ENCODE results near the gene CX3CR1. TPM values are rescaled to one million over a fixed set of nuclear protein-coding genes. Genes with fewer than 3 reads are reported as not detected.
"Not testable (repeated sequence)": the region's sequence is repeated elsewhere in the genome, so short reads cannot be mapped to it uniquely, and the experiment has no call there.

Gene CX3CR1
- 1 to 10 TPM in 1 of 2 donors, under 1 TPM in 1; 0.79 to 2.7 TPM for total RNA-seq

- ATAC-seq (replicated peaks in 1 of 2): no peak
- H3K27ac Mint-ChIP-seq: peak within 1 kb of the TSS; percentile 15
- H3K4me1 Mint-ChIP-seq (ENCODE audit: low read depth): peaks cover 9% of the 10 kb centered on the region
- DNase-seq: no peak
- peak within 1 kb of the TSS in 1 of 2 donors; percentile 59 for H3K4me3 Mint-ChIP-seq
- H3K27me3 Mint-ChIP-seq (ENCODE audit: low read depth): peaks cover 5% of the 10 kb centered on the region
- no peaks in the 10 kb centered on the region for H3K9me3 Mint-ChIP-seq
- no peaks in the 10 kb centered on the region for H3K36me3 Mint-ChIP-seq (ENCODE audit: insufficient read depth in 2 of 2)
Measured at GRCh38 chr3:39279745-39280517, at the start of gene CX3CR1. Gene CX3CR1 (minus strand): TSS chr3:39280036. CDS start chr3:39266509, 13,527 bp downstream.

GRCh38 chr3:39329493-39329892, 49.7 kb upstream of the CX3CR1 start, which contains the start of gene CCR8:
Gene CCR8 (plus strand): TSS chr3:39329709. CDS start chr3:39332332, 2,623 bp downstream.
- no peak for ATAC-seq (replicated peaks in 1 of 2)
- Mint-ChIP-seq H3K27me3 (ENCODE audit: low read depth) (no peaks in the 10 kb centered on the region), H3K36me3 (ENCODE audit: insufficient read depth in 2 of 2) (no peaks in the 10 kb centered on the region), H3K27ac (peak within 1 kb of the TSS; percentile 47), H3K9me3 (peaks cover 0 to under 1% of the 10 kb centered on the region in 2 donors), H3K4me1 (ENCODE audit: low read depth) (peaks cover 45% of the 10 kb centered on the region), H3K4me3 (peak within 1 kb of the TSS; percentile 60 to 63)
- no peak for DNase-seq

- Mint-ChIP-seq H3K27ac (peak overlapping the region; percentile 36), H3K4me3 (peak overlapping the region; percentile 56 to 62), H3K4me1 (ENCODE audit: low read depth) (peaks cover 58% of the 10 kb centered on the region), H3K27me3 (ENCODE audit: low read depth) (no peaks in the 10 kb centered on the region), H3K36me3 (ENCODE audit: insufficient read depth in 2 of 2) (peaks cover 0 to 2% of the 10 kb centered on the region in 2 donors), H3K9me3 (no peaks in the 10 kb centered on the region)
- DNase-seq: peak; percentile 45 to 62
- ATAC-seq (replicated peaks in 1 of 2): peak; percentile 85 to 87
Measured at GRCh38 chr3:39327746-39328349, 48.0 kb upstream of the CX3CR1 start.

- Mint-ChIP-seq H3K4me3 (peak overlapping the region; percentile 56 to 62), H3K4me1 (ENCODE audit: low read depth) (peaks cover 61% of the 10 kb centered on the region), H3K9me3 (no peaks in the 10 kb centered on the region), H3K36me3 (ENCODE audit: insufficient read depth in 2 of 2) (peaks cover 0 to 2% of the 10 kb centered on the region in 2 donors), H3K27me3 (ENCODE audit: low read depth) (no peaks in the 10 kb centered on the region), H3K27ac (peak overlapping the region; percentile 8)
- no peak for ATAC-seq (replicated peaks in 1 of 2)
- DNase-seq: no peak
Measured at GRCh38 chr3:39327053-39327745, 47.4 kb upstream of the CX3CR1 start.

- DNase-seq (no peak), ATAC-seq (replicated peaks in 1 of 2) (peak; percentile 74 to 75)
- Mint-ChIP-seq H3K4me1 (ENCODE audit: low read depth) (peaks cover 75% of the 10 kb centered on the region), H3K36me3 (ENCODE audit: insufficient read depth in 2 of 2) (peaks cover 0 to 2% of the 10 kb centered on the region in 2 donors), H3K27me3 (ENCODE audit: low read depth) (no peaks in the 10 kb centered on the region), H3K27ac (peak overlapping the region; percentile 48), H3K4me3 (peak overlapping the region in 1 of 2 donors; percentile 41), H3K9me3 (no peaks in the 10 kb centered on the region)
Measured at GRCh38 chr3:39325236-39325635, 45.4 kb upstream of the CX3CR1 start.

- peaks cover 0 to 2% of the 10 kb centered on the region in 2 donors for H3K9me3 Mint-ChIP-seq
- no peak overlapping the region for H3K27ac Mint-ChIP-seq
- DNase-seq (no peak), ATAC-seq (replicated peaks in 1 of 2) (no peak)
- H3K4me1 Mint-ChIP-seq (ENCODE audit: low read depth): peaks cover 67% of the 10 kb centered on the region
- H3K36me3 Mint-ChIP-seq (ENCODE audit: insufficient read depth in 2 of 2): peaks cover 0 to 2% of the 10 kb centered on the region in 2 donors
- H3K4me3 Mint-ChIP-seq: peak overlapping the region in 1 of 2 donors; percentile 18
- no peaks in the 10 kb centered on the region for H3K27me3 Mint-ChIP-seq (ENCODE audit: low read depth)
Measured at GRCh38 chr3:39323494-39323893, 43.7 kb upstream of the CX3CR1 start.

GRCh38 chr3:39322936-39323335, 43.1 kb upstream of the CX3CR1 start:
- Mint-ChIP-seq H3K4me3 (no peak overlapping the region), H3K27me3 (ENCODE audit: low read depth) (no peaks in the 10 kb centered on the region), H3K36me3 (ENCODE audit: insufficient read depth in 2 of 2) (peaks cover 0 to 2% of the 10 kb centered on the region in 2 donors), H3K9me3 (peaks cover 0 to 2% of the 10 kb centered on the region in 2 donors), H3K4me1 (ENCODE audit: low read depth) (peaks cover 61% of the 10 kb centered on the region), H3K27ac (peak overlapping the region; percentile 10)
- ATAC-seq (replicated peaks in 1 of 2) (no peak), DNase-seq (no peak)

- H3K4me1 Mint-ChIP-seq (ENCODE audit: low read depth): peaks cover 55% of the 10 kb centered on the region
- H3K4me3 Mint-ChIP-seq; DNase-seq; H3K27me3 Mint-ChIP-seq (ENCODE audit: low read depth); ATAC-seq (replicated peaks in 1 of 2); H3K9me3 Mint-ChIP-seq; H3K36me3 Mint-ChIP-seq (ENCODE audit: insufficient read depth in 2 of 2); H3K27ac Mint-ChIP-seq: not testable (repeated sequence)
Measured at GRCh38 chr3:39322209-39322715, 42.4 kb upstream of the CX3CR1 start.

GRCh38 chr3:39321574-39321983, 41.7 kb upstream of the CX3CR1 start:
- not testable (repeated sequence) for H3K27ac Mint-ChIP-seq; H3K27me3 Mint-ChIP-seq (ENCODE audit: low read depth); H3K36me3 Mint-ChIP-seq (ENCODE audit: insufficient read depth in 2 of 2); H3K9me3 Mint-ChIP-seq
- H3K4me3 Mint-ChIP-seq: peak overlapping the region in 1 of 2 donors; percentile 44
- H3K4me1 Mint-ChIP-seq (ENCODE audit: low read depth): peaks cover 48% of the 10 kb centered on the region
- DNase-seq (peak; percentile 9 to 15), ATAC-seq (replicated peaks in 1 of 2) (peak; percentile 42 to 59)

GRCh38 chr3:39319249-39319648, 39.4 kb upstream of the CX3CR1 start:
- ATAC-seq (replicated peaks in 1 of 2) (no peak), DNase-seq (no peak)
- Mint-ChIP-seq H3K36me3 (ENCODE audit: insufficient read depth in 2 of 2) (peaks cover 7 to 11% of the 10 kb centered on the region in 2 donors), H3K27ac (no peak overlapping the region), H3K27me3 (ENCODE audit: low read depth) (no peaks in the 10 kb centered on the region), H3K4me1 (ENCODE audit: low read depth) (peaks cover 47% of the 10 kb centered on the region), H3K9me3 (peaks cover 7 to 8% of the 10 kb centered on the region in 2 donors), H3K4me3 (no peak overlapping the region)

- Mint-ChIP-seq H3K4me1 (ENCODE audit: low read depth) (peaks cover 41% of the 10 kb centered on the region), H3K9me3 (peaks cover 9 to 10% of the 10 kb centered on the region in 2 donors), H3K27me3 (ENCODE audit: low read depth) (no peaks in the 10 kb centered on the region), H3K36me3 (ENCODE audit: insufficient read depth in 2 of 2) (peaks cover 7 to 15% of the 10 kb centered on the region in 2 donors), H3K27ac (no peak overlapping the region), H3K4me3 (no peak overlapping the region)
- ATAC-seq (replicated peaks in 1 of 2) (no peak), DNase-seq (no peak)
Measured at GRCh38 chr3:39318301-39318700, 38.5 kb upstream of the CX3CR1 start.

- Mint-ChIP-seq H3K27me3 (ENCODE audit: low read depth) (no peaks in the 10 kb centered on the region), H3K4me3 (no peak overlapping the region), H3K9me3 (peaks cover 9 to 10% of the 10 kb centered on the region in 2 donors), H3K27ac (no peak overlapping the region), H3K4me1 (ENCODE audit: low read depth) (peaks cover 34% of the 10 kb centered on the region), H3K36me3 (ENCODE audit: insufficient read depth in 2 of 2) (peaks cover 8 to 18% of the 10 kb centered on the region in 2 donors)
- ATAC-seq (replicated peaks in 1 of 2): no peak
- no peak for DNase-seq
Measured at GRCh38 chr3:39317571-39318169, 37.8 kb upstream of the CX3CR1 start.

All from activated T-cell treated with anti-CD3 and anti-CD28 coated beads, Interleukin-2, amount 50 U/mL, for 72 hours (primary cell).